H1 (cell line): ENCODE data around the gene PLEKHM3. TPM values are rescaled to one million over a fixed set of nuclear protein-coding genes. Genes with fewer than 3 reads are reported as not detected.

ENCODE experiments used
- ASH2L ChIP-seq: fragments of 200-600, 300-600 bp; sonication (generic); IDR thresholded peaks from one replicate; pipeline ENCODE4 v1.7.1; 2017; ENCODE audit warnings: low read length
- CHD1 ChIP-seq: IDR thresholded peaks from 2 replicates; pipeline ENCODE4 v1.6.1; 2012; ENCODE audit warnings: low read depth, low read length, improper control_type of control experiment
- FOSL1 ChIP-seq: IDR thresholded peaks from 2 replicates; pipeline ENCODE4 v1.6.1; 2011; ENCODE audit warnings: mild to moderate bottlenecking, low read depth, low read length, moderate library complexity; ENCODE audit not compliant: insufficient read depth
- GABPA ChIP-seq: IDR thresholded peaks from 2 replicates; pipeline ENCODE4 v1.6.1; 2011; ENCODE audit warnings: mild to moderate bottlenecking, low read length, moderate library complexity, borderline replicate concordance; ENCODE audit not compliant: insufficient read depth
- POU5F1 ChIP-seq: IDR thresholded peaks from 2 replicates; pipeline ENCODE4 v1.6.1; 2011; ENCODE audit warnings: low read depth, mild to moderate bottlenecking, low read length, moderate library complexity
- TEAD4 ChIP-seq: IDR thresholded peaks from 2 replicates; pipeline ENCODE4 v1.6.1; 2012; ENCODE audit warnings: low read depth, low read length, inconsistent platforms, mixed read lengths
- polyA plus RNA-seq, 7 experiments: library from polyadenylated mRNA; depleted of rRNA in 3 of 7; stranded (reverse) in 5 of 7; unstranded in 2 of 7; fragments of >200 nt in 5 of 7; fragments of 200-250 nt in 2 of 7; gene quantifications; 1 replicate in 5 of 7; 2 replicates in 1 of 7; 4 replicates in 1 of 7; pipeline versions ENCODE4 v1.2.1 to v1.2.3, GENCODE V29; 2011 to 2013; ENCODE audit warnings: missing spikeins in 2 of 7, mixed read lengths in 2 of 7
- total RNA-seq: library from RNA; stranded (reverse); fragmentation: NEBNext Ultra II Directional; extraction: Animal tissue kit (Norgen Biotek cat#: 25700); gene quantifications from 2 replicates; pipeline ENCODE4 v1.2.1, GENCODE V29; 2021

Gene PLEKHM3
- total and polyA plus RNA-seq, 2 of the 8 experiments (the other 6 are each of a cell fraction or from before 2014, with no cell fraction given): 2.3 to 5.8 TPM

DNA sequence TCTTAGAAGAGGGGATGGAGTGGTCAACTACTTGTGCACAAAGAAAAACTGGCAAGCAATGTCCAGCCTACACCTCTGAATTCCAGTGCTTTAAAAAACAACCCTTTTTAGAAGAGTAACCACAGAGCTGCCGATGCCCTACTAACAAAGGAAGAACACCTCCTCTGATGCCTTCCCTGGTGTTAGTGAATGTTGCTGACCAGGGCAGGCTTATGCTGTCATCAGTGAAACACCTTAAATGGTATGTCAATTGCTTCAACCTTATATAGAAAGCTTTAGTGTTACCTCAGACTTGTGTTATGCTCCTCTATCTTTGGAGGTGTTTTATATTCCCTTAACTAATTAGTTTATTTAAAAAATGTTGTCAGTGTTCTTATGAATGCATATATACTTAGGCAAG, 175.9 kb downstream of the PLEKHM3 start (continued):
- no peak for TF ChIP-seq POU5F1
- no peak for TF ChIP-seq ASH2L
- TF ChIP-seq GABPA: no peak
- TF ChIP-seq CHD1: no peak
- no peak for TF ChIP-seq TEAD4
- no peak for TF ChIP-seq FOSL1
